ENCODE results near the gene AGBL3.
"Not testable (repeated sequence)": the region's sequence is repeated elsewhere in the genome, so short reads cannot be mapped to it uniquely, and the experiment has no call there.

Gene AGBL3

GRCh38 chr7:135167365-135167917 is 181.1 kb downstream of the AGBL3 start:
- DNase-seq (ENCODE audit: low read depth in 2 of 2, low spot score in 1 of 2), result no peak

GRCh38 chr7:135168001-135168400 is 181.7 kb downstream of the AGBL3 start:
- no peak for DNase-seq (ENCODE audit: low read depth in 2 of 2, low spot score in 1 of 2)

- DNase-seq (ENCODE audit: low read depth in 2 of 2, low spot score in 1 of 2), result no peak
Observed at GRCh38 chr7:135168489-135169140, 182.3 kb downstream of the AGBL3 start.

- DNase-seq (ENCODE audit: low read depth in 2 of 2, low spot score in 1 of 2), result peak in 1 of 2 donors; percentile 11
Observed at GRCh38 chr7:135169141-135169963, 183.0 kb downstream of the AGBL3 start.

- no peak for DNase-seq (ENCODE audit: low read depth in 2 of 2, low spot score in 1 of 2)
Observed at GRCh38 chr7:135169964-135170273, 183.6 kb downstream of the AGBL3 start.

- DNase-seq (ENCODE audit: low read depth in 2 of 2, low spot score in 1 of 2), result peak; percentile 76 to 86
Observed at GRCh38 chr7:135170274-135170997, 184.1 kb downstream of the AGBL3 start, which contains the start of gene CYREN. Gene CYREN, minus strand, starts transcription at chr7:135170707. Its CDS starts 1,785 bp downstream, at chr7:135168922.

GRCh38 chr7:135170998-135171481 is 184.7 kb downstream of the AGBL3 start:
- not testable (repeated sequence) for DNase-seq (ENCODE audit: low read depth in 2 of 2, low spot score in 1 of 2)

- not testable (repeated sequence) for DNase-seq (ENCODE audit: low read depth in 2 of 2, low spot score in 1 of 2)
Observed at GRCh38 chr7:135171581-135172291, 185.4 kb downstream of the AGBL3 start.

GRCh38 chr7:135173916-135174315 is 187.6 kb downstream of the AGBL3 start:
- not testable (repeated sequence) for DNase-seq (ENCODE audit: low read depth in 2 of 2, low spot score in 1 of 2)

GRCh38 chr7:135174941-135175340 is 188.6 kb downstream of the AGBL3 start:
- no peak for DNase-seq (ENCODE audit: low read depth in 2 of 2, low spot score in 1 of 2)

- no peak for DNase-seq (ENCODE audit: low read depth in 2 of 2, low spot score in 1 of 2)
Observed at GRCh38 chr7:135175931-135176330, 189.6 kb downstream of the AGBL3 start.

- no peak for DNase-seq (ENCODE audit: low read depth in 2 of 2, low spot score in 1 of 2)
Observed at GRCh38 chr7:135177028-135177696, 190.9 kb downstream of the AGBL3 start.

GRCh38 chr7:135178364-135178763 is 192.1 kb downstream of the AGBL3 start:
- no peak for DNase-seq (ENCODE audit: low read depth in 2 of 2, low spot score in 1 of 2)

GRCh38 chr7:135179321-135179925 is 193.1 kb downstream of the AGBL3 start:
- no peak for DNase-seq (ENCODE audit: low read depth in 2 of 2, low spot score in 1 of 2)

GRCh38 chr7:135180122-135180521 is 193.8 kb downstream of the AGBL3 start:
- no peak for DNase-seq (ENCODE audit: low read depth in 2 of 2, low spot score in 1 of 2)

- DNase-seq (ENCODE audit: low read depth in 2 of 2, low spot score in 1 of 2), result no peak
Observed at GRCh38 chr7:135181261-135181928, 195.1 kb downstream of the AGBL3 start.

- DNase-seq (ENCODE audit: low read depth in 2 of 2, low spot score in 1 of 2), result no peak
Observed at GRCh38 chr7:135181929-135182678, 195.8 kb downstream of the AGBL3 start.

- DNase-seq (ENCODE audit: low read depth in 2 of 2, low spot score in 1 of 2), result no peak
Observed at GRCh38 chr7:135183478-135183877, 197.2 kb downstream of the AGBL3 start.
